SIG-M5 treated with dmso at 0.1 percent for 504 hours (cell line): ENCODE results near the gene ACTR6.
"Not testable (repeated sequence)": the region's sequence is repeated elsewhere in the genome, so short reads cannot be mapped to it uniquely, and the experiment has no call there.

Source experiments
- DNase-seq: peaks from one replicate; lab custom pipeline; 2025; ENCODE audit not compliant: unreplicated experiment; lab: John Stamatoyannopoulos, UW

Gene ACTR6

GRCh38 chr12:100200463-100201181 lies at the start of gene ACTR6:
TSS of gene ACTR6 (plus strand) at chr12:100200815. CDS start at chr12:100200852, 37 bp downstream.
- DNase-seq, result peak; percentile 97

- no peak for DNase-seq
Observed at GRCh38 chr12:100151769-100152168, 48.8 kb upstream of the ACTR6 start.

- no peak for DNase-seq
Observed at GRCh38 chr12:100153131-100153530, 47.5 kb upstream of the ACTR6 start.

GRCh38 chr12:100154474-100155247 lies 46.0 kb upstream of the ACTR6 start:
- DNase-seq, result peak; percentile 47

- no peak for DNase-seq
Observed at GRCh38 chr12:100156731-100157426, 43.7 kb upstream of the ACTR6 start.

- no peak for DNase-seq
Observed at GRCh38 chr12:100157427-100157821, 43.2 kb upstream of the ACTR6 start.

GRCh38 chr12:100158535-100158934 lies 42.1 kb upstream of the ACTR6 start:
- no peak for DNase-seq

GRCh38 chr12:100159391-100160104 lies 41.1 kb upstream of the ACTR6 start:
- no peak for DNase-seq

GRCh38 chr12:100163416-100164152 lies 37.0 kb upstream of the ACTR6 start:
- DNase-seq, result peak; percentile 63

- DNase-seq, result no peak
Observed at GRCh38 chr12:100164153-100164704, 36.4 kb upstream of the ACTR6 start.

- DNase-seq, result no peak
Observed at GRCh38 chr12:100165356-100165755, 35.3 kb upstream of the ACTR6 start.

- no peak for DNase-seq
Observed at GRCh38 chr12:100166232-100166631, 34.4 kb upstream of the ACTR6 start.

- DNase-seq, result no peak
Observed at GRCh38 chr12:100168562-100168961, 32.1 kb upstream of the ACTR6 start.

GRCh38 chr12:100169345-100169744 lies 31.3 kb upstream of the ACTR6 start:
- no peak for DNase-seq

- DNase-seq, result no peak
Observed at GRCh38 chr12:100170313-100170858, 30.2 kb upstream of the ACTR6 start.

- DNase-seq, result no peak
Observed at GRCh38 chr12:100171248-100171647, 29.4 kb upstream of the ACTR6 start.

GRCh38 chr12:100173111-100173510 lies 27.5 kb upstream of the ACTR6 start:
- no peak for DNase-seq

GRCh38 chr12:100174495-100174894 lies 26.1 kb upstream of the ACTR6 start:
- no peak for DNase-seq

- DNase-seq, result not testable (repeated sequence)
Observed at GRCh38 chr12:100176493-100176892, 24.1 kb upstream of the ACTR6 start.

GRCh38 chr12:100179252-100179651 lies 21.4 kb upstream of the ACTR6 start:
- no peak for DNase-seq
